ENCODE results near the gene PAK1. TPM values are rescaled to one million over a fixed set of nuclear protein-coding genes. Genes with fewer than 3 reads are reported as not detected.

Gene PAK1
- total RNA-seq, 1 donor from 2014 or later: 39.8 TPM

- Histone ChIP-seq H3K27ac (no peak overlapping the region), H3K27me3 (no peaks in the 10 kb centered on the region), H3K4me1 (no peaks in the 10 kb centered on the region), H3K36me3 (peaks cover 0 to 1% of the 10 kb centered on the region in 2 donors), H3K9me3 (no peaks in the 10 kb centered on the region), H3K4me3 (no peak overlapping the region)
- no peak for DNase-seq (ENCODE audit: low spot score in 2 of 2)
- TF ChIP-seq CTCF (IDR thresholded peaks at IDR 0.05): no peak
- intact Hi-C loops (cut with DNase I): no loop called here
Observed at GRCh38 chr11:77353131-77353530, 120.8 kb downstream of the PAK1 start.

GRCh38 chr11:77351281-77351886, 122.5 kb downstream of the PAK1 start:
- H3K4me3 ChIP-seq: no peak overlapping the region
- H3K27ac ChIP-seq: no peak overlapping the region
- DNase-seq (ENCODE audit: low spot score in 2 of 2): no peak
- H3K27me3 ChIP-seq: no peaks in the 10 kb centered on the region
- TF ChIP-seq CTCF (IDR thresholded peaks at IDR 0.05): no peak
- intact Hi-C loops (cut with DNase I): no loop called here
- H3K9me3 ChIP-seq: no peaks in the 10 kb centered on the region
- H3K36me3 ChIP-seq: peaks cover 0 to 4% of the 10 kb centered on the region in 2 donors
- H3K4me1 ChIP-seq: no peaks in the 10 kb centered on the region

- intact Hi-C loops (cut with DNase I): no loop called here
- DNase-seq (ENCODE audit: low spot score in 2 of 2): no peak
Observed at GRCh38 chr11:77347948-77348347, 125.9 kb downstream of the PAK1 start.

GRCh38 chr11:77346906-77347603, 126.8 kb downstream of the PAK1 start:
- DNase-seq (ENCODE audit: low spot score in 2 of 2): no peak
- intact Hi-C loops (cut with DNase I): no loop called here
- Histone ChIP-seq H3K4me3 (no peak overlapping the region), H3K27me3 (no peaks in the 10 kb centered on the region), H3K4me1 (no peaks in the 10 kb centered on the region), H3K9me3 (no peaks in the 10 kb centered on the region), H3K27ac (no peak overlapping the region), H3K36me3 (peaks cover 4 to 10% of the 10 kb centered on the region in 2 donors)
- no peak for TF ChIP-seq CTCF (IDR thresholded peaks at IDR 0.05)

More at GRCh38 chr11:77347948-77348347, 125.9 kb downstream of the PAK1 start:
- H3K4me1 ChIP-seq: no peaks in the 10 kb centered on the region
- H3K27ac ChIP-seq: no peak overlapping the region
- no peak for TF ChIP-seq CTCF (IDR thresholded peaks at IDR 0.05)
- peaks cover 4 to 10% of the 10 kb centered on the region in 2 donors for H3K36me3 ChIP-seq
- H3K27me3 ChIP-seq: no peaks in the 10 kb centered on the region
- no peak overlapping the region for H3K4me3 ChIP-seq
- no peaks in the 10 kb centered on the region for H3K9me3 ChIP-seq

- Histone ChIP-seq H3K4me1 (no peaks in the 10 kb centered on the region), H3K9me3 (no peaks in the 10 kb centered on the region), H3K27ac (no peak overlapping the region), H3K36me3 (peaks cover 5 to 15% of the 10 kb centered on the region in 2 donors), H3K27me3 (no peaks in the 10 kb centered on the region), H3K4me3 (no peak overlapping the region)
- TF ChIP-seq CTCF (IDR thresholded peaks at IDR 0.05): no peak
- intact Hi-C loops (cut with DNase I): no loop called here
- no peak for DNase-seq (ENCODE audit: low spot score in 2 of 2)
Observed at GRCh38 chr11:77345621-77346020, 128.3 kb downstream of the PAK1 start.
